HepG2 (cell line): ENCODE data around the gene DIPK1A. TPM values are rescaled to one million over a fixed set of nuclear protein-coding genes. Genes with fewer than 3 reads are reported as not detected.

Experiments
- ATAC-seq: fragments of 200-7000 bp; cut with Tn5 transposase; 3 replicates; pipeline ENCODE4 v1.9.1; 2020; ENCODE audit warnings: mild to moderate bottlenecking, moderate library complexity
- BruUV-seq: library from RNA; stranded (reverse); fragments of 400-500 nt; replicated peaks from 2 replicates; lab custom pipeline; 2021; lab: Mats Ljungman, UMichigan
- CTCF ChIA-PET: fragments of 300-600 bp; formaldehyde crosslinking; extraction: SDS; loops from one replicate; lab custom pipeline; 2021; ENCODE audit warnings: low total read pairs, inconsistent platforms, low intra/inter-chr PET ratio; lab: Yijun Ruan, JAX
- POLR2A ChIA-PET: fragments of 350-600 bp; sonication (Branson Sonifier 250); formaldehyde crosslinking; loops from one replicate; lab custom pipeline; 2020; ENCODE audit warnings: antibody characterized with exemption, inconsistent platforms; lab: Yijun Ruan, JAX
- DNase-seq: peaks from one replicate; pipeline ENCODE4 v3.0.0-alpha.2; 2015; ENCODE audit warnings: low spot score
- FAIRE-seq: peaks from 3 replicates; lab custom pipeline; 2011; peaks lifted over from hg19 to GRCh38; lab: Jason Lieb, UNC
- H2AFZ ChIP-seq: one replicate; pipeline ENCODE4 v1.6.1; 2011; ENCODE audit warnings: low read length, inconsistent platforms
- H3K27ac ChIP-seq: fragments of 300-600 bp; 3 replicates; pipeline ENCODE4 v1.8.0; 2011; ENCODE audit warnings: mixed run types, mild to moderate bottlenecking, mixed read lengths, low read length, inconsistent platforms; ENCODE audit not compliant: insufficient read depth; ENCODE audit errors: extremely low read length
- H3K27me3 ChIP-seq, 2 experiments: fragments of 200-600 bp in 1 of 2; 2 replicates in 1 of 2; 3 replicates in 1 of 2; pipeline versions ENCODE4 v1.6.0 to v1.8.0; 2011; ENCODE audit warnings: low read length in 2 of 2, mild to moderate bottlenecking in 2 of 2, moderate library complexity in 2 of 2, inconsistent platforms in 1 of 2; ENCODE audit not compliant: insufficient read depth in 2 of 2, control insufficient read depth in 1 of 2
- H3K36me3 ChIP-seq, 2 experiments: fragments of 200-600 bp in 1 of 2; replicated peaks in 1 of 2; 2 replicates in 1 of 2; 3 replicates in 1 of 2; pipeline versions ENCODE4 v1.5.1 to v1.8.0; 2011; ENCODE audit warnings: low read length in 2 of 2, inconsistent platforms in 1 of 2; ENCODE audit not compliant: insufficient read depth in 2 of 2, control insufficient read depth in 1 of 2
- H3K4me1 ChIP-seq: 2 replicates; pipeline ENCODE4 v1.5.1; 2012; ENCODE audit warnings: low read length, inconsistent platforms; ENCODE audit not compliant: insufficient read depth
- H3K4me2 ChIP-seq: 2 replicates; pipeline ENCODE4 v1.6.0; 2011; ENCODE audit warnings: low read depth, low read length, inconsistent platforms
- H3K4me3 ChIP-seq, 3 experiments: fragments of 200-600 bp in 1 of 3; sonication (generic), shearing (Covaris generic) in 1 of 3; replicated peaks in 1 of 3; 2 replicates each; pipeline ENCODE4 v1.5.1; 2011 to 2016; ENCODE audit warnings: low read length in 3 of 3, inconsistent platforms in 2 of 3, low read depth in 2 of 3, mild to moderate bottlenecking in 2 of 3, control low read depth in 1 of 3, mixed read lengths in 1 of 3; ENCODE audit not compliant: insufficient read depth in 1 of 3
- H3K79me2 ChIP-seq: one replicate; pipeline ENCODE4 v1.6.1; 2011; ENCODE audit warnings: low read length, inconsistent platforms; ENCODE audit not compliant: insufficient read depth
- H3K9ac ChIP-seq: 2 replicates; pipeline ENCODE4 v1.6.0; 2011; ENCODE audit warnings: mild to moderate bottlenecking, low read depth, low read length, inconsistent platforms; ENCODE audit not compliant: insufficient read depth
- H3K9me3 ChIP-seq: 2 replicates; pipeline ENCODE4 v1.5.1; 2012; ENCODE audit warnings: mild to moderate bottlenecking, low read length
- H4K20me1 ChIP-seq: 2 replicates; pipeline ENCODE4 v1.6.0; 2011; ENCODE audit warnings: inconsistent platforms, mild to moderate bottlenecking, low read length, moderate library complexity; ENCODE audit not compliant: insufficient read depth
- ATF2 ChIP-seq: sonication (generic); formaldehyde crosslinking; IDR thresholded peaks from 2 replicates; pipeline ENCODE4 v1.4.0; 2020; ENCODE audit warnings: missing genetic modification reagents
- HIC2 ChIP-seq: sonication (generic); formaldehyde crosslinking; IDR thresholded peaks from 2 replicates; pipeline ENCODE4 v1.9.0; 2022; ENCODE audit warnings: low read depth, missing genetic modification reagents
- NR1H2 ChIP-seq: sonication (generic); formaldehyde crosslinking; IDR thresholded peaks from 2 replicates; pipeline ENCODE4 v1.8.1; 2022; ENCODE audit warnings: low read depth, missing genetic modification reagents, borderline replicate concordance
- NR2C2 ChIP-seq: sonication (generic); formaldehyde crosslinking; IDR thresholded peaks from 2 replicates; pipeline ENCODE4 v1.4.0; 2020; ENCODE audit warnings: missing genetic modification reagents, mild to moderate bottlenecking, moderate library complexity, borderline replicate concordance
- PAX8 ChIP-seq: sonication (generic); formaldehyde crosslinking; IDR thresholded peaks from 2 replicates; pipeline ENCODE4 v1.8.0; 2022; ENCODE audit warnings: mild to moderate bottlenecking, missing genetic modification reagents, borderline replicate concordance
- PHF21A ChIP-seq: sonication (generic); formaldehyde crosslinking; IDR thresholded peaks from 2 replicates; pipeline ENCODE4 v1.5.0; 2020; ENCODE audit warnings: mild to moderate bottlenecking, missing genetic modification reagents
- RAD21 ChIP-seq: fragments of 450-650 bp; formaldehyde crosslinking; IDR thresholded peaks from 2 replicates; pipeline ENCODE4 v1.5.0; 2020; ENCODE audit warnings: mild to moderate bottlenecking
- SNAPC2 ChIP-seq: sonication (generic); formaldehyde crosslinking; IDR thresholded peaks from 2 replicates; pipeline ENCODE4 v1.8.1; 2022; ENCODE audit warnings: mild to moderate bottlenecking, missing genetic modification reagents
- SP1 ChIP-seq, 2 experiments: fragments of 450-650 bp in 1 of 2; sonication (generic) in 1 of 2; formaldehyde crosslinking in 1 of 2; IDR thresholded peaks; 2 replicates each; pipeline versions ENCODE4 v1.4.0 to v1.6.1; 2016 to 2020; ENCODE audit warnings: missing genetic modification reagents in 1 of 2
- UBTF ChIP-seq: sonication (generic); formaldehyde crosslinking; IDR thresholded peaks from 2 replicates; pipeline ENCODE4 v1.4.0; 2020; ENCODE audit warnings: mild to moderate bottlenecking, missing genetic modification reagents
- XRCC5 ChIP-seq: fragments of 200-400 bp; formaldehyde crosslinking; optimal IDR thresholded peaks from 2 replicates; pipeline ENCODE3; 2017; ENCODE audit warnings: mild to moderate bottlenecking, low read length
- ZNF570 ChIP-seq: sonication (generic); formaldehyde crosslinking; IDR thresholded peaks from 2 replicates; pipeline ENCODE4 v1.4.0; 2020; ENCODE audit warnings: mild to moderate bottlenecking, missing genetic modification reagents, borderline replicate concordance
- ZSCAN21 ChIP-seq: sonication (generic); formaldehyde crosslinking; IDR thresholded peaks from 2 replicates; pipeline ENCODE4 v1.8.0; 2022; ENCODE audit warnings: mild to moderate bottlenecking, missing genetic modification reagents, moderate library complexity, borderline replicate concordance
- ZSCAN31 ChIP-seq: sonication (generic); formaldehyde crosslinking; IDR thresholded peaks from 2 replicates; pipeline ENCODE4 v1.5.0; 2020; ENCODE audit warnings: low read depth, mild to moderate bottlenecking, missing genetic modification reagents
- WGBS: methylation state at CpG from one replicate; pipeline ENCODE4 v1.1.6; 2017; ENCODE audit warnings: low lambda C conversion rate; 5-methylcytosine and 5-hydroxymethylcytosine counted together
- in situ Hi-C: cut with HindIII; loops from 2 replicates; pipeline ENCODE4 v1.10.0; 2017; ENCODE audit warnings: low pct_unique_long_range_greater_than_20kb; ENCODE audit not compliant: extremely low pct_ligation_motif_present
- intact Hi-C: fragments of 100-400 bp; cut with micrococcal nuclease; formaldehyde crosslinking; loops from one replicate; pipeline ENCODE4 v1.10.0; 2022; ENCODE audit not compliant: unreplicated experiment
- polyA plus RNA-seq, 8 experiments: library from polyadenylated mRNA; depleted of rRNA in 3 of 8; stranded (reverse) in 7 of 8; unstranded in 1 of 8; fragments of >200 nt; fragmentation: Illumina TruSeq in 4 of 8; extraction: Trizol in 4 of 8; gene quantifications; 2 replicates each; pipeline versions ENCODE4 v1.2.1 to v1.2.3, GENCODE V29; 2011 to 2016; ENCODE audit warnings: low read depth in 4 of 8, missing spikeins in 1 of 8, mixed read lengths in 1 of 8; ENCODE audit not compliant: insufficient read depth in 1 of 8
- total RNA-seq, 5 experiments: library from RNA; depleted of rRNA; stranded (reverse); fragments of >200 nt; fragmentation: Illumina TruSeq; extraction: Trizol; gene quantifications; 2 replicates each; pipeline ENCODE4 v1.2.3, GENCODE V29; 2016; ENCODE audit warnings: low read depth in 1 of 5

The DIPK1A gene
- total and polyA plus RNA-seq, 2 of the 13 experiments (the other 11 are each of a cell fraction or from before 2014, with no cell fraction given): 8.4 TPM

- TF ChIP-seq NR2C2 (CRISPR knock-in tag) (no peak), PHF21A (CRISPR knock-in tag) (no peak), ZNF570 (no peak), RAD21 (CRISPR knock-in tag) (no peak)
Observed at GRCh38 chr1:92937731-92938130, 23.5 kb downstream of the DIPK1A start (continued).

GRCh38 chr1:92936865-92937264 is 24.4 kb downstream of the DIPK1A start:
- TF ChIP-seq UBTF: no peak
- no peak for TF ChIP-seq XRCC5
- no peak for TF ChIP-seq HIC2 (CRISPR knock-in tag)
- no peak for TF ChIP-seq NR1H2 (CRISPR knock-in tag)
- TF ChIP-seq SNAPC2 (CRISPR knock-in tag): no peak
- TF ChIP-seq ZSCAN21 (CRISPR knock-in tag): no peak
- no peak for TF ChIP-seq PAX8
- TF ChIP-seq SP1 (IDR thresholded peaks at IDR 0.05): no peak
- no peak for TF ChIP-seq SP1 (CRISPR knock-in tag; IDR thresholded peaks at IDR 0.05)
- TF ChIP-seq ATF2 (CRISPR knock-in tag): no peak
- TF ChIP-seq ZSCAN31 (CRISPR knock-in tag): no peak
- no peak overlapping the region for H3K4me3 ChIP-seq
- intact Hi-C loops (no loop called here), in situ Hi-C loops (no loop called here)
- H3K9ac ChIP-seq: no peak overlapping the region
- ChIA-PET CTCF (no interaction called here), POLR2A (no interaction called here)
- H3K27ac ChIP-seq: peak overlapping the region; percentile 36
- no peaks in the 10 kb centered on the region for H3K9me3 ChIP-seq
- H3K27me3 ChIP-seq: no peaks in the 10 kb centered on the region
- FAIRE-seq (no peak), DNase-seq (no peak), ATAC-seq (no peak)
- H3K36me3 ChIP-seq: no peaks in the 10 kb centered on the region
- peaks cover 7% of the 10 kb centered on the region for H3K79me2 ChIP-seq
- peaks cover 32% of the 10 kb centered on the region for H3K4me1 ChIP-seq
- no peak overlapping the region for H2AFZ ChIP-seq
- no peaks in the 10 kb centered on the region for H4K20me1 ChIP-seq
- BruUV-seq: no TSS peak
- 96% methylated on average over 1 of the region's 1 CpG for WGBS
- no peak overlapping the region for H3K4me2 ChIP-seq
